ENCODE measurements around the gene LHFPL6.

LHFPL6 gene

DNA sequence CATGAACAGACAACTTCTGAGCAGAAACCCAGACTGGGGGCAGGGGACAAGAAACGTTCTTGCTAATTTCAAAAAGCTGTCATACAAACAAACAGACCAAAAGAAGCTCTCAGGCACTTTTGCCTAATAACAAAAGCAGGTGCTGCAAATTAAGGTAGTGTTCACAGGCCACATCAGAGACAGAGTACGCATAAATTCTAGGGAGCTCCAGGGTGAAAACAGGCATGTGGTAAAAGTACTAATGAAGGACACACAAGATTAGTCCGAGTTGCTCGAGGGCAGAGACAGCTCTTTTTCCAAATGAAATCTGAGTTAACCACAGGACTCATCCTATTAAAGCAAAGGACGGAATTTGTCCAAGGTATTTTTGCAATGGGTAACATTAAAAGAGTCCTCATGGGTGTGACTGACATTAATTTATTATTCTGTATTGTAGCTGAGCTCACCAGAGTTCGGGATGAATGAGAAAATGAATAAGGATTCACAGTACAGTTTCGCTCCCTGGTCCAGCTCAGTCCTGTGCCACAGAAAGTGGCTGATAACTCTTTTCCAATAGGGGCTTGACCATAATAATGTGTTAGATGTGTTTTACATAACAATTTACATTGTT, 197.3 kb downstream of the LHFPL6 start:
- no peak for DNase-seq (ENCODE audit: low read depth)
- H3K4me3 ChIP-seq (ENCODE audit: control insufficient read depth, low read depth, low read length), result no peak overlapping the region
- TF ChIP-seq, protein P1, sequence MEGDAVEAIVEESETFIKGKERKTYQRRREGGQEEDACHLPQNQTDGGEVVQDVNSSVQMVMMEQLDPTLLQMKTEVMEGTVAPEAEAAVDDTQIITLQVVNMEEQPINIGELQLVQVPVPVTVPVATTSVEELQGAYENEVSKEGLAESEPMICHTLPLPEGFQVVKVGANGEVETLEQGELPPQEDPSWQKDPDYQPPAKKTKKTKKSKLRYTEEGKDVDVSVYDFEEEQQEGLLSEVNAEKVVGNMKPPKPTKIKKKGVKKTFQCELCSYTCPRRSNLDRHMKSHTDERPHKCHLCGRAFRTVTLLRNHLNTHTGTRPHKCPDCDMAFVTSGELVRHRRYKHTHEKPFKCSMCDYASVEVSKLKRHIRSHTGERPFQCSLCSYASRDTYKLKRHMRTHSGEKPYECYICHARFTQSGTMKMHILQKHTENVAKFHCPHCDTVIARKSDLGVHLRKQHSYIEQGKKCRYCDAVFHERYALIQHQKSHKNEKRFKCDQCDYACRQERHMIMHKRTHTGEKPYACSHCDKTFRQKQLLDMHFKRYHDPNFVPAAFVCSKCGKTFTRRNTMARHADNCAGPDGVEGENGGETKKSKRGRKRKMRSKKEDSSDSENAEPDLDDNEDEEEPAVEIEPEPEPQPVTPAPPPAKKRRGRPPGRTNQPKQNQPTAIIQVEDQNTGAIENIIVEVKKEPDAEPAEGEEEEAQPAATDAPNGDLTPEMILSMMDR (conservative IDR thresholded peaks at IDR 0.05; ENCODE audit: control insufficient read depth, insufficient read depth, low read depth, low read length), result no peak

DNA sequence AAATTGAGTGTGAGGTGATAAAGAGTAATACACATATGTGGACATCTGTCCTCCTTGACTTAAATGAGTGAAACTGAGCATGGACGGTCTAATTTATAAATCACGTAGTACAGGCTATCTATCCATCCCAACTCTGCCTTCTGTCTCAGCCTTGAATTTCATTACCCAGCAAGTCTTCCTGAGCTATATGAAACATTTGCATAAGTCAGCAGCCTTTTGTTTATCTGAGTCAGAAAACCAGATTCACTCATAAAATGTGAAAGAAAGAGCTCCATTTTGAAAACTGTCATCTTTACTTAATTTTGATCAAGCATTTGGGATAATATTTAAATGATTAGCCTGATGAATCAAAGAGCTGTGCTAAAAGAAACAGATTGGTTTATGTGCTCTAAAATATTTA, 197.9 kb downstream of the LHFPL6 start:
- DNase-seq (ENCODE audit: low read depth), result no peak
- TF ChIP-seq, protein P1 (conservative IDR thresholded peaks at IDR 0.05; ENCODE audit: control insufficient read depth, insufficient read depth, low read depth, low read length), result no peak
- no peak overlapping the region for H3K4me3 ChIP-seq (ENCODE audit: control insufficient read depth, low read depth, low read length)

GRCh38 chr13:39403106-39403505, 199.9 kb downstream of the LHFPL6 start:
- TF ChIP-seq, protein P1 (conservative IDR thresholded peaks at IDR 0.05; ENCODE audit: control insufficient read depth, insufficient read depth, low read depth, low read length), result no peak
- no peak for DNase-seq (ENCODE audit: low read depth)
- no peak overlapping the region for H3K4me3 ChIP-seq (ENCODE audit: control insufficient read depth, low read depth, low read length)

- DNase-seq (ENCODE audit: low read depth), result no peak
- TF ChIP-seq, protein P1 (conservative IDR thresholded peaks at IDR 0.05; ENCODE audit: control insufficient read depth, insufficient read depth, low read depth, low read length), result no peak
- no peak overlapping the region for H3K4me3 ChIP-seq (ENCODE audit: control insufficient read depth, low read depth, low read length)
These were observed 200.6 kb downstream of the LHFPL6 start for GRCh38 chr13:39402221-39402970.

- no peak overlapping the region for H3K4me3 ChIP-seq (ENCODE audit: control insufficient read depth, low read depth, low read length)
- DNase-seq (ENCODE audit: low read depth), result no peak
- TF ChIP-seq, protein P1 (conservative IDR thresholded peaks at IDR 0.05; ENCODE audit: control insufficient read depth, insufficient read depth, low read depth, low read length), result no peak
These were observed 201.2 kb downstream of the LHFPL6 start for GRCh38 chr13:39401756-39402155.

DNA sequence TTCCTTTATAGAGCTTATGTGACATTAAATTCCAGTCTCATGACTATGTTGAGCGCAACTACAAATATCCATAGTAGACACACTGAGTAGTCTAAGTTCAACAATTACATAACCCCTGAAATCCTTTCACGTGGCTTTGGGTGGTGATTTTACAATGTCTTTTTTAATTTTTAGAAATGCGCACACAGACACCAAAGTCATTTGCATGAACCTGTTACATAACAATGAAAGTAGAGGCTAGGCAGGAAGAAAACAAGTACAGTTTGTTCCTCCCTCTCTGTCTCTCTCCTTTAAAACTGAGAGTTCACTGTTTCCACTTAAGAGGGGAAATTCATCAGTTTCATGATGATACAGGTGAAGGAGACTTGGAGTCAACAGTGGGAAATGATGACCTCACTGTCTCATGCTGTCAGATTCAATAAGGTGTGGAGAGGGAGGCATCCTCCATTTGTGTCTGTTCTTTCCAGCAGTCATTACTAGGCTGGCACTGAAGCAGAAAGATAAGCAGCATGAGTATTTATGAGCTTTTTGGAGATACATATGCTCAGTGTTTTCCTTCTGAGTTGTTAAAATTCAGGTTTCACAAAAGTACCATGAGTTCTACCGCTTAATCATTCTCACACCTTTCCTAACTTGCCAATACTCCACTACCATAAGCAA, 201.8 kb downstream of the LHFPL6 start:
- DNase-seq (ENCODE audit: low read depth), result no peak
- H3K4me3 ChIP-seq (ENCODE audit: control insufficient read depth, low read depth, low read length), result no peak overlapping the region
- TF ChIP-seq, protein P1 (conservative IDR thresholded peaks at IDR 0.05; ENCODE audit: control insufficient read depth, insufficient read depth, low read depth, low read length), result no peak

Measured in fibroblast of mammary gland (primary cell).